ENCODE data around the gene LRG1. TPM values are rescaled to one million over a fixed set of nuclear protein-coding genes. Genes with fewer than 3 reads are reported as not detected.
A peak's percentile ranks its signal among the peaks of the same experiment; 100 is the strongest.
"Not testable (repeated sequence)": the region's sequence is repeated elsewhere in the genome, so short reads cannot be mapped to it uniquely, and the experiment has no call there.

LRG1 gene
- total RNA-seq, 1 donor from 2014 or later: 2.9 TPM

DNA sequence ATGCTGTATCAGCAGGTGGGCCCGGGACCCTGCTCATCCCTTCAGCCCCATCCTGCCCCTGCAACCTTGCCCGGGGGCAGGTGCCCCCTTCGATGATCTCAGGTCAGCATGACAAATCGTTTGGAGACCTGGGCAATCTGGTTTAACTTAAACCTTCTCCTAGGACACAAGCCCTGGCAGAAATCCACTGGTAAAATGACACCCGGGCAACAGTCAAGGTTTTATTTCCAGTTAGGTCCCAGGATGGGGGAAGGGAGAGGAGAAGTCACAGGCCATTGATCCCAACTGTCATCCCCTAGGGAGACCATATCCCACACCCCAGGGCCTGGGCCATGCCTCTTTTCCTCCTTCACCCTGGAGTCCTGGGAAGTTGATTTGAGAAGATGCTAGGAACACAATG, 3.0 kb downstream of the LRG1 start:
- ATAC-seq: no peak
- DNase-seq (ENCODE audit: low spot score): no peak
- intact Hi-C loops (cut with DNase I): loop anchor here (10.0 kb wide), 1 partner anchor 478 kb away; no protein-coding TSS in a partner anchor

DNA sequence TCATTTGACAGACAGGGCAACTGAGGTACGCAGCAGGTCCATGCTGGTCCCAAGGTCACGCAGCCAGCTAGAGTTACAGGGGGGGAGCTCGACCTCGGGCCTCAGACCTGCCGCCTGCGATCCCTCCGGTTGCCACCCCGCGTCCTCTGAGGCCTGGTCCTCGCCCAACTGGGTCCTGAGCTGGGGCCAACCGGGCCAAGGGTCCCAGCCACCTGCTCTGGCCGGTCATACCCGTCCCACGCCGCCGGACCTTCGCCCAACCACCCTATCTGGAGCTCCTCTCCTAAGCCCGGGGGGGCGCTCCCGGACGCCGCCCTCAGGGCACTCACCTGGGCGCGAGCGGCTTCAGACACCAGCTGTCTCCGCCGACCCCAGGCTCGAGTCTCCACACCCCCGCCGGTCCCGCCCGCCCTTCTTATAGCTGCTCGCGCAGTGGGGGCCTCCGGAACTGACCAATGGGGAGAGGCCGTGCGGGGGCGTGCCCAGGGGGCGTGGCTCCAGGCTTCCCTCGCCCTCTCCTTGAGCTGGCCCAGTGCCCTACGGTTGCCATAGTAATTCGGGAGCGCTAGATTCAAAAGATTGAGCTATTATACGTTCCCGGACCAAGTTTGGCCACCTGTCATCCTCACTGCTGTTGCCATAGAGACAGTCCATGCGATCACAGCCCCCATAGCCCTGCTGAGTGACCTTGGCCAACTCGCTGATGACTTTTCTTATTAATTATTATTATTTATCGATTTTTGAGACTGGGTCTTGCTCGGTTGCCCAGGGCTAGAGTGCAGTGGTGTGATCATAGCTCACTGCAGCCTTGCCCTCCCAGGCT, 4.8 kb downstream of the LRG1 start, which contains the start of gene PLIN5:
Gene PLIN5, minus strand, starts transcription at position 389 of the 823 bp plus-strand sequence. CDS start 1,150 bp downstream, outside the sequence.
- intact Hi-C loops (cut with DNase I): loop anchor here (10.0 kb wide), 1 partner anchor 480 kb away; no protein-coding TSS in a partner anchor

DNA sequence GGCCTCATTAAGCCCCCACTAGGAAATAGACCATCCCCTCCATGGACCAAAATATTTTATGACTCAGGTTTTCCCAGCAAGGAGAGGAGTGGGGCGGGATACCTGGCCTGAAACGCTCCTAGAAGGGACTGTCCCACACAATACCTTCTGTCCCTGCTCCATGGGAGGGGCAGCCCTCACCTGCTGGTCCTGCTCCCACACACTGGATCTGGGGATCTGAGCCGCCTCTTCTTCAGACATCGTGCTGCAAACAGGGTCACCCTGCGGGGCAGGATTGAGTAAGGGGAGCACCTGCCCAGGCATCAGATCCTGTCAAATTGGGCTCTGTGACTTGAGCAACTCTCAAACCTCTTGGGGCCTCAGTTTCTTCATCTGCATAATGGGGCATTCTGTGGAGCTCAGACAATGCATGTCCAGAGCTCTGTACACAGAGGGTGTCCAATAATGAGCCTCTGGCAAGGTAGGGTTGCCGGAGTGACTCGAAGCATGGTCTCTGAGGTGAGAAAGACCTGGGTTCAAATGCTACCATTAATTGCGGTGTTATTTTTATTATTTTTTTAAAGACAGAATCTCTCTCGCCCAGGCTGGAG, 5.9 kb downstream of the LRG1 start:
- ATAC-seq (no peak), DNase-seq (ENCODE audit: low spot score) (no peak)
- intact Hi-C loops (cut with DNase I): loop anchor here (10.0 kb wide), 1 partner anchor 481 kb away; no protein-coding TSS in a partner anchor

More for the DNA sequence above, 4.8 kb downstream of the LRG1 start, which contains the start of gene PLIN5:
- DNase-seq (ENCODE audit: low spot score): peak; percentile 82
- ATAC-seq: peak; percentile 81

DNA sequence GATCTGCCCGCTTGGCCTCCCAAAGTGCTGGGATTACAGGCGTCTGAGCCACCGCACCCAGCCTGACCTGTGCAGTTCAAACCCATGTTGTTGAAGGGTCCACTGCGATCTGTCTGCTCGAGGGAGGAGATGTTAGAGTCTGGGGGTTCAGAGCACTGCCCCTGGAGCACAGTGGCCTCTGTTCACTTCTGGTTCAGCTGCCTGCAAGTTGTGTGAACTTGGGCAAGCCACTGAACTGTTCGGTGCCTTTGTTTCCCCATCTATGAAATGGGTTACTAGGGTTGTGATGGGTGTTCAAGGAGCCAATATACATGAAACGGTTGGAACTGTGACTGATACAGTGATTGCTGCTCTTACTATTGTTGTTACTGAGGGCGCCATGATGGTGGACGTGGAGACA, 6.5 kb downstream of the LRG1 start:
- intact Hi-C loops (cut with DNase I): loop anchor here (10.0 kb wide), 1 partner anchor 481 kb away; no protein-coding TSS in a partner anchor
- ATAC-seq (no peak), DNase-seq (ENCODE audit: low spot score) (no peak)

DNA sequence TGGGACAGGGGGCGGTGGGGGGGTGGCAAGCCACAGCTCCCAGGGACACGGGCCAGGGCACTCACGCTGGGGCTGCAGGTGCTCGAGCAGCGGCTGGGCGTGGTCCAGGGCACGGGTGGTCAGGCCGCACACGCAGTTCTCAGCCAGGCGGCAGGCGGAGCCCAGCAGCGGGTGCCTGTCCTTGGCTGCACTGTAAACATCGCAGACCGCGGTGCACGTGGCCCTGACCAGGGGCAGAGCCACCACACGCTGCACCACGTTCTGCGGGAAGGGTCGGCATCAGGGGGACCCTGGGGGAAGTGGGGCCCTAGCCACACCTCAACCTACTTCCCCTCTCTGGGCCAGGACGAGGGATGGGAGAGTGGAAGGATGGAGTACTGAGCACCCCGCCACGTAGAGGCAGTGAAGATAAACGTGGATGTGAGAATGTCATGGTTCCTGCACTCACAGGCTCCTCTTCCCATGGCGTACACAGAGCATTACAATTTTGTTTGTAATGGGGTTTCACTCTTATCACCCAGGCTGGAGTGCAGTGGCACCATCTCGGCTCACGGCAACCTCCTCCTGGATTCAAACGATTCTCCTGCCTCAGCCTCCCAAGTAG, 8.2 kb downstream of the LRG1 start:
- ATAC-seq: no peak
- intact Hi-C loops (cut with DNase I): loop anchor here (10.0 kb wide), 1 partner anchor 483 kb away; no protein-coding TSS in a partner anchor
- no peak for DNase-seq (ENCODE audit: low spot score)

DNA sequence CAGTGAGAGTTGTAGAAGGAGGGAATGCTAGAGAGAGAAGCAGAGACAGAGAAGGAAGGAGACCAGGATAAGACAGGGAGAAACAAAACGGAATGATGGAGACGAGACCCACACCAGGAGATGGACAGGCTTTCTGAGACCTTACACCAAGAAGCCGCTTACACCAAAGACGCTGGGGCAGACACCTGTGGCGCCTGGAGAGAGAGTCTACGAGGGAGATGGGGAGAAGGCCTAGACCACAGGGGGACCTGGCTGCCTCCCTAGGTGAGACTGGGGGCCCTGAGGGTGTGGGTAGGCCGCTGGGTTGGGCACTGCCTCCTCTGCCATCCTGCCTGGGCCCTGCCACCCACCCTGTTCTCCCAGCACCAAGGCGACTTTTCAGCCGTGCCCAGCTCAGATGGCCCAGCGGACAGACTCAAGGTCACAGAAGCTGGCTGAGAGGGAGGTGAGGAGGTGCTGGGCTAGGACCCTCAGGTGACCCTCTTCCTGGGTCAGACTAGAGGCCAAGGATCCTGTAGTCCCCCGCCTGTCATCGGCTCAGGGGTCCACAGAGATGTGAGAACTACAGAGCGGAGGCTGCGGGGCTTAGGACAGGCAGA, 9.8 kb downstream of the LRG1 start:
- DNase-seq (ENCODE audit: low spot score): no peak
- ATAC-seq: no peak
- intact Hi-C loops (cut with DNase I): loop anchor here (10.0 kb wide), 1 partner anchor 485 kb away; no protein-coding TSS in a partner anchor

DNA sequence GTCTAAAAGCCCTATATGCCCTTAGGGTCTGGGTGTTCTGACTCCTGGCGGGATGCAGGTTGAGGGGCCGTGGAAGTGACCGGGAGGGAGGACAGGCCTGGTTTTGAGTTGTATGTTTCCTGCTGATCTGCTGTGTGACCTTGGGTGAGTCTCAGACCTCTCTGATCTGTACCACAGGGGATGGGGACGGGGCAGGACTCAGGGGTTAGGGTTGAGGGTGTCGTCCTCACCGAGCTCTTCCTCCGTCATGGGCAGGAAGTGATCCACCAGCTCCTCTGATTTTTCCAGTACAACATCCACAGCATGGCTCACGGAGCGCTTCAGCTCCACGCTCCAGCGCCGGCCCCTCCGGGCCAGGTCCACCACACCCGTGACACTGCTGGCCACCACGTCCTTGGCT, 11.0 kb downstream of the LRG1 start:
- intact Hi-C loops (cut with DNase I): no loop called here
- DNase-seq (ENCODE audit: low spot score) (no peak), ATAC-seq (no peak)

DNA sequence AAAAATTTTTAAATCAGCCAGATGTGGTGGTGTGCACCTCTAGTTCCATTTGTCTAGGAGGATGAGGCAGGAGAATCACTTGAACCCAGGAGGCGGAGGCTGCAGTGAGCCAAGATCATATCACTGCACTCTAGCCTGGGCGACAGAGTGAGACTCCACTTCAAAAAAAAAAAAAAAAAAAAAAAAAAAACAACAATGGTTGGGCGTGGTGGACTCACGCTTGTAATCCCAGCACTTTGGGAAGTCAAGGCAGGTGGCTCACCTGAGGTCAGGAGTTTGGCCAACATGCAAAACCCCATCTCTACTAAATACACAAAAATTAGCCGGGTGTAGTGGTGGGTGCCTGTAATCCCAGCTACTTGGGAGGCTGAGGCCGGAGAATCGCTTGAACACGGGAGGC, 12.5 kb downstream of the LRG1 start:
- DNase-seq (ENCODE audit: low spot score); intact Hi-C loops (cut with DNase I); ATAC-seq: not testable (repeated sequence)

DNA sequence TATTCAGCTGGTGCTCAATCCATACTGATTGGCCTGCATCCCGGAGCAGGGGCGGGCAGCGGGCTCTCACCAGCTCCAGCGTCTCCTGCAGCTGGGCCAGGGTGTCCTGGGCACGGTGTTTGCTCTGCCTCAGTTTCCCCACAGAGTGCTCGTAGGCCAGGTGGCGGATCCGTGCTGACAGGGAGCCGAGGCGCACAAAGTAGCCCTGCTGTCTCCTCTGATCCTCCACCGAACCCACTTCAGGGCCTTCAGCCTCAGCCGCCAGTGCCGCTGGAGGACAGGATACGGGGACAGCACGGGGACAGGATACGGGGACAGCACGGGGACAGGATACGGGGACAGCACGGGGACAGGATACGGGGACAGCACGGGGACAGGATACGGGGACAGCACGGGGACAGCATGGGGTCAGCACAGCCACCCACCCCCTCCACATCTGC, 14.3 kb downstream of the LRG1 start:
- ATAC-seq (no peak), DNase-seq (ENCODE audit: low spot score) (no peak)
- intact Hi-C loops (cut with DNase I): no loop called here

DNA sequence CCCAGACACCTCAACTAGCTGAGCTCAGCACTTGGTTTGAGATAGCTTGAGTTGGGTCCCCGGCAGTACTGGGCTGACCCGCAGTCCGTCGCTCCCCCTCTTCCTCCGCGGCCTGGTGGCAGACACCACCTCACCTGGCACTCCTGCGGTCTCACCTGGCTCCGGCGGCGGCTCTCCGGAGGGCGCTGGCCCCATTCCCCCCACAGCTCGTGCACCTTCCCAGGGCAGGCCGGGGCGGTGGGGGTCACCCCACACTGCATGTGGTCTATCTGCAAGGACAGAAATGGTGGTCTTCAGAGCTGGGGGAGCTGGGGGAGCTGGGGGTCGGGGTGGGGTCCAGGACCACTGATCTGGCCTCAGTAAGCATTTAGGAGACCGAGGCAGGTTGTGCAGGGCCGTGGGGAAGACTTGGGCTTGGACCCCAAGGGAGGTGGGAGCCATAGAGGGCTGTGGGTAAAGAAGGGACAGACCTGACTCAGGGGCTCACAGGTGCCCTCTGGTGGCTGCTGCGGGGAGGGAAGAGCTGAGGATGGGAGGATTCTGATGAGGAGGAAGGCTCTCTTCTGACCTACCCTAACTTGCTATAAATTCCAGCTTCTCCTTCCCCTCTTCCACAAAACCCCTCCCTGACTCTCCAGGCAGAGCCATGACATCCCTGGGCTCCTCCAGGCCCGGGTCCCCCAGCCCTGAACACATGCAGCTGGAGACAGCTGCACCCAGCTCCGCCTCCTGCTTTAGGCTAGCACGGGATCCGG, 14.9 kb downstream of the LRG1 start:
- ATAC-seq (peak; percentile 57), DNase-seq (ENCODE audit: low spot score) (peak; percentile 80)
- intact Hi-C loops (cut with DNase I): no loop called here

DNA sequence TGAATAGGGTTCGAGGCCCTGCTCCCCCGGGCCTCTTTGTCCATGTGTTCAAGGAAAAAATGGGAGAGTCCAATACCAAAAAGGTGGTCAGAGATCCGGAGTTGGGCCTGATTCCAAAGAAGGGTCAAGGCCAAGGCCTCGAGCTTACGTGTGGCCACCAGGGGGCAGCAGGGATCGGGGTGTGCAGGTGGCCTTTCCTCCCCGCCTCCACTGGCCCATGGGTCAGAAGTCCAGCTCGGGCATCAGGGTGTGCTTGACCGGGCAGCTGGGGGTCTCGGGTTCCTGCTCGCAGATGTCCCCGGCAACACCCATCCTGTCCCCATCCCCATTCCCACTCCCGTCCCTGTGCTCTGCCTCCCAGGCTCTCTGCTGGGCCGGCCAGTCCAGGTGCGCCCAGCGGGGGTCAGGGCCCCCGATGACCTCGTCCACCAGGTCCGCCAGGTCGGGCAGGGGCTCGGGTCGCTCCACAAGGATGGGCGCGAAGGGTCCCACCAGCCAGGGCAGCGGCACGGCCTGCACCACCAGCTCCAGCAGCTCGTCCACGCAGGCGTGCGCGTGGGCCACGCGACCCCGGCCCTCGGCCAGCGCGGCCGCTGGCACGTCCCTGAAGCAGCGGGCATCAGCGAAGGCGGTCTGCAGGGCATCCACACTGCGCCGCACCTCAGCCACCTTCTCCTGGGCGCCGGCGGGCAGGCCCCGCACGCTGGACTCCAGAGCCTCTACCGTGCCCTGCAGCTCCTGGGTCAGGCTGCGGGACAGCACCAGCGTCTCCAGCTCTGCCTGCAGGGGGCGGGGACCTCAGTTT, 16.3 kb downstream of the LRG1 start:
- ATAC-seq: no peak
- DNase-seq (ENCODE audit: low spot score): no peak
- intact Hi-C loops (cut with DNase I): no loop called here

DNA sequence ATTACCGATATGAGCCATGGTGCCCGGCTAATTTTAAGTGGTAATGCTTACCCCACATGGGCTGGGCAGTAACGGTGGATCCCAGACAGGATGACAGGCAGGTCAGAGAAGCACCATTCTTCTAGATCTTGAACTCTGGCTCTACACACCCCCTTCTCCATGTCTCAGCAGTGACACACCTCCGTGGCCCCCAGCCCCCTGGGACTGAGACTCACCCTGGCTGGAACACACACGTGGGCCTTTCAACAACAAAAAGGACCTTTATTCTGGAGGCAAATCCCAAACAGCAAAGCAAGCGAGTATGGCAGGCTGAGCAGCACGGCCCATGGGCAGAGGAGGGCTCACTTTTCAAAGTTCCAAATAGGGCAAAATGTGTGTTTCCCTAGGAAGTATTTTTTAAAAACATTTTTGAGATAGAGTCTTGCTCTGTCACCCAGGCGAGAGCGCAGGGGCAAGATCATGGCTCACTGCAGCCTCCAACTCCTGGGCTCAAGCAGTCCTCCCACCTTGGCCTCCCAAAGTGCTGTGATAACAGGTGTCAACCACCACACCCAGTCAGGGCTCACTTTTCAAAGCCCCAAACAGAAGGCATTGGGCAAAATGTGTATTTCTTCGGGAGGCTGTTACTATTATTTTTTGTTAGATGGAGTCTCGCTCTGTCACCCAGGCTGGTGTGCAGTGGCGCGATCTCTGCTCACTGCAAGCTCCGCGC, 17.4 kb downstream of the LRG1 start:
- DNase-seq (ENCODE audit: low spot score): no peak
- no peak for ATAC-seq
- intact Hi-C loops (cut with DNase I): no loop called here

DNA sequence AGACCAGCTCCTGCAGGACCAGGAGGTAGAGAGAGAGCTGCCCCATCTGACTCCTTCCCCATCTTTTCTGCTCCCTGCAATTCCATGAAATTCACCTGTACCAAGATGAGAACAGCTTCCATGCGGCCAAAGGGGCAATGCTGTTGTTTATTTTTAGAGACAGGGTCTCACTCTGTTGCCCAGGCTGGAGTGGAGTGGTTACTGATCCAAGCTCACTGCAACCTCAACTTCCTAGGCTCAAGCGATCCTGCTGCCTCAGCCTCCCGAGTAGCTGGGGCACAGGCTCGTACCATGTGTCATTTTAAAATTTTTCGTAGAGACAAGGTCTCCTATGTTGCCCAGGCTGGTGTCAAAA, 18.0 kb downstream of the LRG1 start:
- no peak for ATAC-seq
- intact Hi-C loops (cut with DNase I): no loop called here
- no peak for DNase-seq (ENCODE audit: low spot score)

DNA sequence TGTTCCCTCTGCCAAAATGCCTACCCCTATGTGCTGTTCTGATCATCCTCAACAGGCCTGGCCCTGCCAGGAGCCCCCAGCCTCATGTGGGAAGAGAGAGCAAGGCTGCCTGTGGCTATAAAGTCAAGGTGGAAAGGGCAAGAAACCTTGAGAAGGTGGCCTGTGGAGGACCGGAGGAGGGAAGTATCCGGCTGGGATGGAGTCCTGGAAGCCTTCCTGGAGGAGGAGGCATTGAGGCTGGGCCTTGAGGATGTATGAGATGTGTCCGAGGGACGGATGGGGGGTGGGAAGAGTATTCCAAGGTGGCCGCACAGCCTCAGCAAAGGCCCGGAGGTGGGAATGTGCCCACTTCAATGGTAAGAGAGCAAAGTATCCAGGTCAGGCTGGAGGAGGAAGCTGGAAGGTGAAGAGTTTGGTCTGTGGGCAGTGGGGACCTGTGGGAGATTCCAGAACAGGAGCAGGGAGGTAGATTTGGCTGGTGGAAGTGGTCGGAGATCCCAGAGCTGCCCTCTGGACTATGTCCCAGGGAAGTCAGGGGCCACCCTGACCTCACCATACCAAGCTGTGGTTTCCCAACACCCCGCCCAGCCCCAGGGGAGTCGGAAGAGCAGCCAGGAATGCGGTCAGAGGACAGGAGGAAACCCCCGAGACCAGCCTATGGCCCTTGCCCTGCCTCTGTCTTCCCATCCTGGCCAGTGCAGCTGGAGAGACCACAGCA, 18.5 kb downstream of the LRG1 start:
- ATAC-seq (no peak), DNase-seq (ENCODE audit: low spot score) (no peak)
- intact Hi-C loops (cut with DNase I): no loop called here

DNA sequence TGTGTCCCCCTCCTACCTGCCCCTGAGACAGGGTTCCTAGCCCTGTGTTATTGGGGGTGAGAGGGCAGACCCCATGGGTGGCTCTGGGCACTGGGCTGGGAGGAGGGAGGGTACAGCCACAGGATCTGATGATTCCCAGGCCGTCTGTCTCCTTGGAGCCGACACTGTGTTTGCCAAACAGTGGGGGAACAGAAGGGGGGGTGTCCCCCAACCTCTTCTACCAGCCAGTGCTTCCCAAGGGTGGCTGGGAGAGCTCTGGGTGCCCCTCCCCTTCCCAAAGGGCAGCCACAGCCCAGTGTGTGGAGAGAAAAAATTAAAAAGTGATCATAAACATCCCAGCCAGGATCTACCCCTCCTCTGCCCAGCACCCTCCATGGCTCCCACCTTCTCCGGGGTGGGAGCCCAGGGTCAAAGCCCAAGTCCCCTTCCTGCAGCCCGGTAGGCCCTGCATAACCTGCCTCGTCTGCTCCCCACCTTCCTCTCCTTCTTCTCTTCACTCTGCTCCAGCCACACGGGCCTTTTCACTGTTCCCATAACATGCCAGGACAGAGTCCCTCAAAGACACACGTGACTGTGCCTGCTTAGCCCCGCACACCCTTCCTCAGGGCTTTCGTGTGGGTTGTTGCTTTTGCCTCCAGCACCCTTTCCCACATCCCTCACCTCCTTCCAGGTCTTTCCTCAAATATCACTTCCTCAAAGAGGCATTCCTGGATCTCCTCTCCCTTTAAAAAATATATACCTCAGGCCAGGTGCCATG, 20.1 kb downstream of the LRG1 start:
- intact Hi-C loops (cut with DNase I): no loop called here
- DNase-seq (ENCODE audit: low spot score) (no peak), ATAC-seq (peak; percentile 14)

DNA sequence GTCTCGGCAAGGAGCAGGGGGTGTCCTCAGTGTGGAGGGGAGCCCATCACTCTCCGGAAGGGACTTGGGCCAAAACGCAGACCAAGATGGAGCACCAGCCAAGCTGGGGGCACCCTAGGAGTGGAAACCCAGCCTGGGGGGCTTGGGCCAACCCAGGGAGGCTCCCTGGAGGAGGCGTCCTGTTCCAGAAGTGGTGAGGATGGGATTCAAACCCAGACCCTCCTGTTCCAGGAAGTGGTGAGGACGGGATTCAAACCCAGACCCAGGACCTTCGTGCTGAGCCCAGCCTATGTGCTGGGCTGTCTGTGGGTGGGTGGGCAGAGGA, 20.7 kb downstream of the LRG1 start:
- intact Hi-C loops (cut with DNase I): no loop called here
- no peak for DNase-seq (ENCODE audit: low spot score)
- no peak for ATAC-seq

Measured in sciatic nerve (tissue), 2 donors.